A673 (cell line): ENCODE results near the gene EIF4E2. TPM values are rescaled to one million over a fixed set of nuclear protein-coding genes. Genes with fewer than 3 reads are reported as not detected.

Source experiments
- BruUV-seq: library from RNA; stranded (reverse); fragments of 400-500 nt; replicated peaks from 2 replicates; lab custom pipeline; 2021; lab: Mats Ljungman, UMichigan
- CTCF ChIA-PET: fragments of 300-600 bp; sonication (Branson Sonifier 250); formaldehyde crosslinking; loops from one replicate; lab custom pipeline; 2022; ENCODE audit warnings: antibody characterized with exemption; lab: Charles Lee
- POLR2A ChIA-PET: fragments of 300-600 bp; sonication (Branson Sonifier 250); formaldehyde crosslinking; loops from one replicate; lab custom pipeline; 2022; ENCODE audit warnings: antibody characterized with exemption; ENCODE audit not compliant: low non-redundant PET; lab: Charles Lee
- DNase-seq: peaks from one replicate; pipeline ENCODE4 v3.0.0-alpha.2; 2015; ENCODE audit warnings: low spot score
- H3K27ac ChIP-seq: fragments of 200-600 bp; sonication (generic); 2 replicates; pipeline ENCODE4 v1.5.1; 2016; ENCODE audit warnings: mixed run types, low read depth, mild to moderate bottlenecking, mixed read lengths, antibody characterized with exemption, low read length; ENCODE audit not compliant: poor library complexity, severe bottlenecking
- H3K27me3 ChIP-seq: fragments of 200-600 bp; sonication (generic); replicated peaks from 2 replicates; pipeline ENCODE4 v1.6.1; 2017; ENCODE audit warnings: mixed run types, low read depth, mild to moderate bottlenecking, mixed read lengths, antibody characterized with exemption, low read length; ENCODE audit not compliant: insufficient read depth, poor library complexity
- H3K36me3 ChIP-seq: fragments of 200-600 bp; sonication (generic); 2 replicates; pipeline ENCODE4 v1.6.1; 2016; ENCODE audit warnings: mixed run types, mild to moderate bottlenecking, mixed read lengths, antibody characterized with exemption, low read length; ENCODE audit not compliant: insufficient read depth, poor library complexity, severe bottlenecking
- H3K4me1 ChIP-seq: fragments of 200-600 bp; sonication (generic); 2 replicates; pipeline ENCODE4 v1.6.1; 2017; ENCODE audit warnings: mixed run types, mild to moderate bottlenecking, mixed read lengths, antibody characterized with exemption, low read length; ENCODE audit not compliant: insufficient read depth, poor library complexity, severe bottlenecking
- H3K4me3 ChIP-seq: fragments of 200-600 bp; sonication (generic); 2 replicates; pipeline ENCODE4 v1.5.1; 2016; ENCODE audit warnings: low read depth, mixed run types, mild to moderate bottlenecking, mixed read lengths, low read length; ENCODE audit not compliant: poor library complexity, severe bottlenecking
- H3K9me3 ChIP-seq: fragments of 200-600 bp; sonication (generic); 2 replicates; pipeline ENCODE4 v1.6.1; 2016; ENCODE audit warnings: mixed run types, low read depth, mild to moderate bottlenecking, mixed read lengths, antibody characterized with exemption, low read length; ENCODE audit not compliant: poor library complexity, severe bottlenecking
- CTCF ChIP-seq: fragments of 300-800, 200-600 bp; sonication (generic); conservative IDR thresholded peaks from 2 replicates; pipeline ENCODE4 v1.5.1; 2017; ENCODE audit warnings: low read depth, mild to moderate bottlenecking, antibody characterized with exemption, low read length, moderate library complexity, mixed read lengths
- EZH2 ChIP-seq: fragments of 200-600 bp; sonication (generic); IDR thresholded peaks from 2 replicates; pipeline ENCODE4 v1.6.1; 2017; ENCODE audit warnings: borderline replicate concordance, low read depth, mild to moderate bottlenecking, mixed read lengths, antibody characterized with exemption, low read length; ENCODE audit not compliant: poor library complexity, severe bottlenecking
- intact Hi-C: fragments of 100-400 bp; cut with micrococcal nuclease; formaldehyde crosslinking; loops from one replicate; pipeline ENCODE4 v1.10.0; 2022; ENCODE audit not compliant: unreplicated experiment
- total RNA-seq: library from RNA; stranded (reverse); gene quantifications from 2 replicates; pipeline ENCODE4 v1.2.3, GENCODE V29; 2021

The EIF4E2 gene
- total RNA-seq, 1 experiment from 2014 or later: 60.8 TPM

- TF ChIP-seq CTCF (no peak), EZH2 (no peak)
- H3K9me3 ChIP-seq: no peaks in the 10 kb centered on the region
- H3K4me1 ChIP-seq: peaks cover 7% of the 10 kb centered on the region
- no peak overlapping the region for H3K4me3 ChIP-seq
- peaks cover 17% of the 10 kb centered on the region for H3K27me3 ChIP-seq
- H3K27ac ChIP-seq: no peak overlapping the region
- CTCF ChIA-PET: no interaction called here
- BruUV-seq: no TSS peak
- DNase-seq: no peak
- POLR2A ChIA-PET: no interaction called here
- no peaks in the 10 kb centered on the region for H3K36me3 ChIP-seq
- intact Hi-C loops: no loop called here
Observed at GRCh38 chr2:232518844-232519243, 31.6 kb upstream of the EIF4E2 start.

- ChIA-PET CTCF (interaction anchor here (0.6 to 1.4 kb wide), 2 partner anchors 11 to 74 kb away, joined by 3 read pairs; no protein-coding TSS in a partner anchor), POLR2A (no interaction called here)
- Histone ChIP-seq H3K4me1 (peaks cover 7% of the 10 kb centered on the region), H3K4me3 (no peak within 1 kb of the TSS), H3K27ac (no peak within 1 kb of the TSS), H3K36me3 (no peaks in the 10 kb centered on the region), H3K9me3 (no peaks in the 10 kb centered on the region), H3K27me3 (peaks cover 26% of the 10 kb centered on the region)
- TF ChIP-seq EZH2: no peak
- TF ChIP-seq CTCF: no peak
- no TSS peak for BruUV-seq
- intact Hi-C loops: loop anchor here (5.0 kb wide), 1 partner anchor 613 kb away; no protein-coding TSS in a partner anchor
- DNase-seq: no peak
Observed at GRCh38 chr2:232519581-232520438, 30.7 kb upstream of the EIF4E2 start, which contains the start of gene PRSS56. Gene PRSS56, plus strand, starts transcription at chr2:232520388. Its CDS starts 211 bp downstream, at chr2:232520599.

GRCh38 chr2:232520489-232520888, 30.0 kb upstream of the EIF4E2 start:
- Histone ChIP-seq H3K27ac (no peak overlapping the region), H3K4me1 (peaks cover 7% of the 10 kb centered on the region), H3K27me3 (peaks cover 31% of the 10 kb centered on the region), H3K4me3 (no peak overlapping the region), H3K9me3 (no peaks in the 10 kb centered on the region), H3K36me3 (no peaks in the 10 kb centered on the region)
- no TSS peak for BruUV-seq
- ChIA-PET CTCF (interaction anchor here (0.6 to 1.4 kb wide), 2 partner anchors 11 to 74 kb away, joined by 3 read pairs; no protein-coding TSS in a partner anchor), POLR2A (no interaction called here)
- no peak for TF ChIP-seq EZH2
- no peak for TF ChIP-seq CTCF
- DNase-seq: no peak
- intact Hi-C loops: loop anchor here (5.0 kb wide), 1 partner anchor 613 kb away; no protein-coding TSS in a partner anchor
